AG09319 (cell line): Measurements from ENCODE around the gene EPGN.

ENCODE experiments used
- DNase-seq: peaks from one replicate; pipeline ENCODE4 v3.0.0-alpha.2; 2010; ENCODE audit warnings: low read depth; ENCODE audit errors: extremely low read depth
- TF ChIP-seq, protein P1 (sequence below): IDR thresholded peaks from 2 replicates; pipeline ENCODE4 v1.5.1; 2011; ENCODE audit warnings: low read depth, mild to moderate bottlenecking, inconsistent platforms, low read length, moderate library complexity

Gene EPGN

GRCh38 chr4:74316397-74316796 lies 8.1 kb downstream of the EPGN start:
- DNase-seq: no peak
- TF ChIP-seq, protein P1, sequence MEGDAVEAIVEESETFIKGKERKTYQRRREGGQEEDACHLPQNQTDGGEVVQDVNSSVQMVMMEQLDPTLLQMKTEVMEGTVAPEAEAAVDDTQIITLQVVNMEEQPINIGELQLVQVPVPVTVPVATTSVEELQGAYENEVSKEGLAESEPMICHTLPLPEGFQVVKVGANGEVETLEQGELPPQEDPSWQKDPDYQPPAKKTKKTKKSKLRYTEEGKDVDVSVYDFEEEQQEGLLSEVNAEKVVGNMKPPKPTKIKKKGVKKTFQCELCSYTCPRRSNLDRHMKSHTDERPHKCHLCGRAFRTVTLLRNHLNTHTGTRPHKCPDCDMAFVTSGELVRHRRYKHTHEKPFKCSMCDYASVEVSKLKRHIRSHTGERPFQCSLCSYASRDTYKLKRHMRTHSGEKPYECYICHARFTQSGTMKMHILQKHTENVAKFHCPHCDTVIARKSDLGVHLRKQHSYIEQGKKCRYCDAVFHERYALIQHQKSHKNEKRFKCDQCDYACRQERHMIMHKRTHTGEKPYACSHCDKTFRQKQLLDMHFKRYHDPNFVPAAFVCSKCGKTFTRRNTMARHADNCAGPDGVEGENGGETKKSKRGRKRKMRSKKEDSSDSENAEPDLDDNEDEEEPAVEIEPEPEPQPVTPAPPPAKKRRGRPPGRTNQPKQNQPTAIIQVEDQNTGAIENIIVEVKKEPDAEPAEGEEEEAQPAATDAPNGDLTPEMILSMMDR: no peak

DNA sequence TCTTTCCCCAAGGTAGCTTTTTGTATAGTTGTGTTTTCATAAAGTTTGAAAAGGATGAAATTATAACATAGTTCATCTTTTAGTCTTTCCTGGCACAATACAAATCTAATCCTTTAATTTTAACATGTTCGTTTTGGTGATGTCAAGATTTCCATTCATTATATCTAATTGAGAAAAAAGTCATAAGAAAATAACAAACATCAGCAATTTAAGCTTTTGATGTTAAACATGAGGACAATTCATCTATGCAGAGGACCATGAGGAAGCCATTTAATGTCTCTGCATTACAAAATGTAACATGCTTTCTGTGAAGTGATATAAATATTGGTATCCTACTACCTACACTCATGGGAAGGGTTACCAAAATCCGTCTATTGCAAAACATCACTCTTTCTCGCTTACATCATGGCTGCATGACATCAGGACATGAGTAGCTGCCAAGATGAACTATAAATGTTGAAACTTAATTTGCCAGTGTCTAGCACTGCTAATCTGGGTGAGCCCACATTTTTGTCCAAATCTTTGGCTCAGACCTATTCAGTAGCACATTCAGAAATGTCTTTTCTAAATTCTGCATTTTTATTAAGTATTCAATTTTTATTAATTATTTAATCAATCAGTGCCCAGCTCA lies 9.5 kb downstream of the EPGN start:
- no peak for DNase-seq
- TF ChIP-seq, protein P1: no peak

GRCh38 chr4:74318276-74318675 lies 10.0 kb downstream of the EPGN start:
- DNase-seq: no peak
- TF ChIP-seq, protein P1: no peak

DNA sequence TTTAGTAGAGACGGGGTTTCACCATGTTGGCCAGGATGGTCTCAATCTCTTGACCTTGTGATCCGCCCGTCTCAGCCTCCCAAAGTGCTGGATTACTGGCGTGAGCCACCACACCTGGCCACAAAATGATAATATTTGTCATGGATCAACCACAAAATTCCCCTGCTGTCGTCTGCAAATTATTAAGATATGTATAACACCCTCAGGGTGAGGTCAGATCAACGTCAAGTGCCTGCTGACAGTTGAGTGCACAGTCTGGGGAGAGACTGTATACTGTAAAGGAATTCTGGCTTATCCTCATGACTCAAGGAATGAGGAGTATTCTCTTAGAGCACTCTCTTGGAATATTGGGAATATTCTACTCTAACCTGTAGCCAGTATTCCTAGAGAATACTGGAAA lies 11.2 kb downstream of the EPGN start:
- no peak for DNase-seq
- TF ChIP-seq, protein P1: no peak

DNA sequence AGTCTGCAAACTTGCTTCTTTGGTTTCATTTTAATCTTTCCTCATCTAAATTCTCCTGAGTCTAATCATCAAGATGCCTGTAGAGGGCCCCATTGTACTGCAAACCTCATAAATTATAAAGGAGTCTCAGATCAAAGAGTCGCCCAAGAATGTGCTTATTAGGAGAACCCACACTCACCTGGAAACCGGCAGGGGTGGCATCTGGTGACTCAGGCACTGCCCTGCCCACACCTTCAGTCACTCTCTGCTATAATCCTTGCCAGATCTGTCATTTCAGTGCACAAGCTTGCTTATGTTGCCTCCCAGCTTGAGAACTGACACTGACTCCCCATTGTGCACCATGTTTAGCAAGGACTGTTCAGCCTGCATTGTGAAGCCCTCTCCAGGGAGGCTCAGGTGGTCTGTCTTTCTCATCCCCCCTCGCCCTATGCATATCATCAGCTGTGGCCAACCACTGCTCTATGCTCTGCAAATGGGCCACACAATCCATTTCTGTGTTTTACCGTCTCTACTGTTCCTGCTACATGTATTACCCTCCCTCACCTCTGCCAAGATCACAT lies 12.4 kb downstream of the EPGN start:
- TF ChIP-seq, protein P1: peak; percentile 61
- peak; percentile 12 for DNase-seq

DNA sequence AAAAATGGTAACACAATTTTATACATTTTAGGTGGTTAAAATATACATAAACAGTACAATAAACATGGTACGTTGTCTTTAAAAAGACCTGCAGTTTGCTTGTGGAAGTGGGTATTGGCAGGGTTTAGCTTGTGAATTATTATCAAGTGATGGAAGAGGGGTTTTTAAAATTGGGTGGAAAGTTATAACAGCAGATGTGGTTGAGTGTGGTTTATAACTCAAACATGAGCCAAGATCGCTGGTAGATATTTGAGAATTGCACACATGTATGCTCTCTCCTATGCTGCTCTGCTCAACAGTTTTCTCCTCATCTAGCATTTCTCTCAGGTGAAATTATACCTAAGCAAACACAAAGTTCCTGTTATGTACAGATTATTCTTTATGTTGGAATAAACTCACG lies 14.0 kb downstream of the EPGN start:
- TF ChIP-seq, protein P1: no peak
- no peak for DNase-seq

DNA sequence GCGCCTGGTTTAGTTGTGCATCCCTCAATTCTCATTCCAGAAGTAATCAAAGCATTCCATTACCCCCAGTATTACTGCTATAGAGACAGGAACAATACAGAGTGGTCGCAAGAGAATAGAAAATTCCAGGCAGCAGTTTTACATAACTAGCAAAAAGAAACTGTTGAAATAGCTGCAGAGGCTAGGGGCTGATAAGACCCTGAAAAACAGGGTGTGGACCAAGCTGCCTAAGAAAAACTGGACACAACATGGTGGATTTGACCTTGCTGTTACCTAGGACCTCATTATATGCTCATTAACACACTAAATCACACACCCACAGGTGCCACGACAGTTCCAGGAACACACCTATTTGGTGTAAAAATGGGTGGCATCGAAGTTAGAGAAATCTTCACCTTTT lies 15.4 kb downstream of the EPGN start:
- DNase-seq: no peak
- TF ChIP-seq, protein P1: no peak
